GM19351 (cell line): ENCODE data around the gene VCAN.

Experiments used
- ATAC-seq: cut with Tn5 transposase; IDR thresholded peaks from one replicate; pipeline ENCODE4 v1.9.1; 2021; ENCODE audit warnings: mild to moderate bottlenecking, moderate library complexity; ENCODE audit not compliant: unreplicated experiment

The VCAN gene

DNA sequence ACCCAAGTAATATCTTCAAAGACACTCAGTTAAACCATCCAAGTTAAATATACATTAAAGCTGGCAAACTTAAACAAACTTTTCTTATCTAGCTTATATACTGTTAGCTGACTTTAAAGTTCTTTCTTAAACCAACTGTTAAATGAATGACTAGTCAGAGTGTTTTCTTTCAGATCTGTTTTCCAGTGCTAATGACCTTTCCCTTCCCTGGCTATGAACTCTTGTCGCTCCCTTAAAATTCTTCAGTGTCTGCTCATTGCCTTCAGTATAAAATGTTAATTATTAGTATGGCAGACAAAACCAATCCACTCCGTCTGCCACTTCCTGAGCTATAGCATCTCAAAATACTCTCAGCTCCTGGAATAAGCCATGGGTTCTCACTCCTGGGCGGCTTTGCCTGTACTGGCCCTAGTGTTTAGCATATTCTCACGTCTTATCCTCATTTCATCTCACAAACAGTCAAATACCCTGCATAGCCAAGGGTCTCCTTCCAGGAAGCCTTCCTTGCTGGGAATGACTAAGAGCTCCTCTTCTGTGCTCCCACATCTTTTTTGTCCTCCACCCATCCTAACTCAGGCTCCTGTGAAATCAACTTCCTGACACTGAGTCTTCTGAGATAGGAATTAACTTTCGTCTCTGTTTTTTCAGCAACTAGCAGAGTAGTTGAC is 87.7 kb downstream of the VCAN start:
- no peak for ATAC-seq

DNA sequence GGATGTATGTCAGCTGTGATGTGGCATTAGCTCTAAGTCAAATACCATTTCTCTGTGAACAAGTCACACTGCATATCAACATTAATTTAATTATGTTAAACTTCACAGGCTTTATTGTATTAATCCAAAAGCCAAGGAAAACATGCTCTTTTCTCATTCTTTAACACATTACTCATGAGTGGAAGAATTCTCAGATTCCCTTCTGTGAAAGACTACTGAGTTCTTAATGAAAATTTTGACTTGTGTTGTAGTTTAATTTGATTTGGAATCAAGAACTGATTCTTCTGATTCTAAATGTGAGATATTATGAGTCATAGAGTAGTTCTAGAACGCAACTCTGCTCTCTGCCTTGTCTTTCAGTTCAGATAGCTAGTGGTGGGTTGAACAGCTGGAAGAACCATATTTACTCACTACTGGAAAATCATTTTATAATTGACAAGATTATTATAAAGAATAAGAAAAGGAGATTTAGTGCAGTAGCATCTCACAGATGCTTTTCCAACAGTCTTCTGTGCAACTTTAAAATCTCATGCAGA is 90.6 kb downstream of the VCAN start:
- ATAC-seq = no peak

DNA sequence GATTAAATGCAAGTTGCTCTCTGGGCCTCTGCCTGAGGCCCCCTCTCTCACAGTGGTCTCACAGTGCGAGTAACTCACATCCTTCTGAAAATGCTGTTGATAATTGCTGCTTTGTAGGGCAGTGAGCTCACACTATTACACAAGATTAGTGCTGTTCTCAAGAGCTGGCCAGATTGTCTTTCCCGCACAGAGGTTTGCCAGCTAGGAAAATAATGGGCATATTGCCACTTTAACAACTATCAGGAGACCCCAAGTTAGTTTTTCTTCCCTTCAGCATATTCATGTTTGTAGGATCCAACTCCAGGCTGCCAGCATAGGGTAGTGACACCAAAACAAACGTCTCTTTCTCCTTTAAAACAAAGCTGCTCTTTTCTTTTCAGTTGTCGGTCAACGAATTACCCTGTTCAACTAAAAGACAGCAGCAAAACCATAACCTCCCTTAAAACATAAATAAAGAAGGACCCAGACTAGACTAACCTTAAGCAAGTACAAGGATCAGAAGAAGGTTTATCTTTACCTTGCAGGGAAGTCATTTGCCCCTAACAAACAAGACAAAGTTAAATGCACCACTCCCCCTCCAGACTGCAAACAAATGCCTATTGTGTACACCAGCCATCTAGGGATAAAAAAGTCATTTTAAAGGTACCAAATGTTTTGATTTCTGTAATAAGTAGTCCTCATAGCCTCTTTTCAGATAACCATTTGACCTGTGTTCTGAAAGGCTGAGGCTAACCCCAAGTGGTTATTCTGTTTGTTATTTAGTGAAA is 91.4 kb downstream of the VCAN start:
- ATAC-seq = no peak

DNA sequence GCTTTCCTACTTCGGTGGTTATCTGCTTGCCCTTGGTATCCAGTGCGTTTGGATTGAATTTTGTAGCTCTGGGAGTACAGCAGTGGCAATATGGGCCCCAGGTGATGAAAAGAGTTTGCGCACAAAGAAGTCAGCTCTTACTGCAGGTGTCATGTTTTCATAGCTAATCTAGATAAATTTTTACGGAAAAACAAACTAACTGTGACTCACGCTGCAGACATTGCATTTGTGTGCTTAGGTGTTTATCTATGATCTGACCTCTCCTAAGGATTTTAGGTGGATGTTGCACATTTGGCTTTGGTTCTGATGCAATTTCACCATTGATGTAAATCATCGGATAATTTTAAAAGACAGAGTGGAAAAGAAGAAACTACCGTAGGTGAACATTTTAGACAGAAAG is 92.1 kb downstream of the VCAN start:
- no peak for ATAC-seq

DNA sequence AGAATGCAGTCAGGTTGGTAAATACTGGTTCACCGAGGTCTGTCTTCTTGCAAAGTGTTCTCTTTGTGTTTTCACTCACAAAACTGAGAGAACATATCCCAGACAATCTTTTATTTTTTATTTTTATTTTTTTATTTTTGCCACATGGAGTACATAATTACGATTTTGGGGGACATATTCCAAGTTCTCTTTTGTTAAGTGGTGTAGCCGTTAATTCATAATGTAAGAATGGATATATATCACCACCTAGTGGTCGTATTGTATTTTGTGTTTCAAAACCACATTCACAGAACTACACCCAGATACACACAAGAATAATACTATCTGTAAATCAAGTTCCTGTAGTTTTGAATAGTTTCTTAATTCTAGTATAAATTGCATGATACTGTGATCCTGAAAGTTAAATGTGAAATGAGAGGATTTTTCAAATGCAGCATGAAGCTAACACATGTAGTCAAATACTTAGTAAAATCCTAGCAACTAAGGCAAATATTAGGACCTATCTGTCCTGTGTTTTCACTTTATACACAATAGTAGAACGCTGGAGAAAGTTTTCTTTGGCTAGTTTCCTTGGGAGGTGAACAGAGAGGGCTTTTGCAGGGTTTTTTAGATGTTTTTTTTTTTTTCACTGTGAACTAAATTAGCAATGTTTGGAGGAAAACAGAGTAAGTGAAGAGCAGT is 92.7 kb downstream of the VCAN start:
- ATAC-seq = peak; percentile 89

DNA sequence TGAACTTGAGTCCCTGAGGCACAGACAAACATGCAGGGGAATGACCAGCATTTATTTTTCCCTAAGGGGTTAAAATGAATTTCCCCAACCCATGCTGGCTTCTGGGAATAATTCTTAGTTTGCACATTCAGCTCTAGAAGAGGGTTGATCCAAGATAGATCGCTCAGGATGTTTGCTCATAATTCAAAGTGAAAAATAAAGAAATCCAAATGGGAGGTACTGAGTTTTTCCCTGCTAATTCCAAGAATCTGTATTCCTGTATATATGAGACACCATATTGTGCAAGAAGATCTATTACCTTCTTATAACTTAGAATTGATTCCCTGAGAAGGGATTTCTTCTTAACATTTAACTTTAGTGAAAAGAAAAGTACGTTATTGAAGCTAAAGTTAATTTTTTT is 96.2 kb downstream of the VCAN start:
- no peak for ATAC-seq

DNA sequence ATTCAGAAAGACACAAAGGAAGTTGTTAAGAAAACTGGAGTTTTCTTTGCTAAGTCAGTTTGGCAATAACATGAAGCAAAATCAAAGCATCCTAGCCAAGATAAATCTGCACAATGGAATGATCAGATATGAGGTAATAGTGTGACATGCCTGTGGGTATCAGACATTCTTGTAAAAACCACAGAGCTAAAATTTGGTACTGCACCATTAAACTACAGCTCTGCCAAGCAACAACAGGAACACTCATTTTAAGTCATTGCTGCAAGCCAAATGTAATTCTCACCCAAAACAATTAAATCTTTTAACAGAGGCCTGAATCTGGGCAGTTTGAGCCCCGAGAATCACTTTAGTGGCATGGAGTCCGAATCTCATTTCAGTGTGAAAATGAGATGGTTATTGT is 96.6 kb downstream of the VCAN start:
- no peak for ATAC-seq

DNA sequence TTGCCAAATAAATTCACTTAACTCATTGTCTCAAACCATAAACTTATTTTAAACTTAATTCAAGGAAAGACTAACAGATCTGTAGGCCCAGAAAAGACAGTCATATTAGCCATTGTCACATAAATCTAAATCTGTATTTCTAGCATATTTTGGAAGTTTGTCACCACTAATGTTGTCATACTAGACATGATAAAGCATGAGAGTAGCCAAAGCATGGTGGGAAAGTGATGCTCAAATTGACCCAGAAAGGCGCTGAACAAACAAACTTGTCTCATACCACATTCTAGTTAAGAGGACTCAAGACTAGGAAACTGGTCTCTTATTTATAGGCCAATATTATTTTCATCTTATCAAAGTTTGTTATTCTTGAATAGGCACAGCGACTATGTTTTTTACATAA is 99.4 kb downstream of the VCAN start:
- ATAC-seq = no peak

DNA sequence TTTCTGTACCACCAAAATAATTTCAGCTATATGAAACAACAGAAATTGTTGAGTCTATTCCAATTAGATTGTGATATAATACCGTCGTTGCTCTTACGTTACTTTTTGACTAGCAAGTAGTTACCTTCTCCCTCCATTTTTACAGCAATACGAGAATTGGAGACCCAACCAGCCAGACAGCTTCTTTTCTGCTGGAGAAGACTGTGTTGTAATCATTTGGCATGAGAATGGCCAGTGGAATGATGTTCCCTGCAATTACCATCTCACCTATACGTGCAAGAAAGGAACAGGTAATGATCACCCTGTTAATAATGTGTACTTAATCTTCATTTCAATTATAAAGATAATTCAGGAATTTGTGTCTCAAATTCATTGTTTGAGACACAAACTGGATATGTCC is 100.7 kb downstream of the VCAN start:
- ATAC-seq = no peak

DNA sequence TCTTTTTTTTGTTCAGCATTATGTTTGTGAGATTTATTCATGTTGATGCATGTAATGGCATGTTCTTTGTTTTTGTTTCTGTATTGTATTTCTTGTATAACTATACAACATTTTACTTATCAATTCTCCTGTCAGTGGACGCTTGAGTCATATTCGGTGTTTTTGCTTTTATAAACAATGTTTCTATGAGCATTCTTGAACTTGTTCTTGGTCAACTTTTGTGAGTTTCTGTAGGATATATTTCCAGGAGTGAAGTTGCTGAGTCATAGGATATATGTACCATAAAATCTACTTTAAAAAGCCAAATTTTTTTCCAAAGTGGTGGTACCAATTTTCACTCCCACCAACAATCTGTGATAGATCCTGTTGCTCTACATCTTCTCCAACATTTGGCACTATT is 104.8 kb downstream of the VCAN start:
- ATAC-seq = no peak

DNA sequence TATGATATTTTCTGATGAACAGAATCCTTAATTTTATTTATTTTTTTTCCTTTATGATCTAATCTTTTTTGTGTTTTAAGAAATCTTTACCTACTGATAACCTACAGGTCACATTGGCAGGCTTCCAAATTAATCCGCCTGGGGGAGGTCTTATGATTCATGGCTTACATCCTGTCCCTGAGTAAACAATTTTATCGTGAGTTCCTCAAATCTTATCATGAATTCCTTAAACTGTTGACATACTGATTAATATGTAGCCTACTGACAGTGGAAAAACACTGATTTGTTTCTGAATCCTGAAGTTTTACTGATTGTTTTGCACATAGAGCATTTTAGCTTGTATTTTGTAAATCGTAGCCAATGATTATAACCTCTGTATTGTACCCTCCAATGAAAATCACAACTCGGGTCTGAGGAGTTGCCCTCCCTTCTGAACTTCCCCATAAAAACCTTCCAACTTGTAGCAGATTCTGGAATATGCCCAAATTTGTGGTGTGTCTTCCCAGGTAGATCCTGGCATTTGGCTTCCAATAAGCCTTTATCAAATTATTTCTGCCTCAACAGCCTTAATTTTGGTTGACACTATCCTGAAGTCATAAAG is 105.6 kb downstream of the VCAN start:
- no peak for ATAC-seq

DNA sequence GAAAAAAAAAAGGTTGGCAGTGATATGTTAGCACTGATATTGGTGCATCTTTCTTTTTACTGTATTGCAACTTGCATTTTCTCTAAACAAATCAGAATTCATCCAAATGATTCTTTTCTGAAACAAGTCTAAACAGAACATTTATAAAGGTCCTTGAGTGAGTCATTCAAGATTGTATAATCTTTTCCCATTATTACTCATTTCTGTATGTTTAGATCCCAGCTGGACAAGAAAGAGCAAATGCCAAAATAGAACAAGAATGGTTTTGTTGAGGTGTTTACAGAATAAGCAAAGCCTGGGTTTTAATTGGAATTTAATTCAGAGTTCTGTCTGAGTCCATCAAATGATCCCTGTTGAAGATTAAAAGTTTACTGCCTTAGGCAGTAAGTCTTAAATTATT is 112.3 kb downstream of the VCAN start:
- no peak for ATAC-seq

DNA sequence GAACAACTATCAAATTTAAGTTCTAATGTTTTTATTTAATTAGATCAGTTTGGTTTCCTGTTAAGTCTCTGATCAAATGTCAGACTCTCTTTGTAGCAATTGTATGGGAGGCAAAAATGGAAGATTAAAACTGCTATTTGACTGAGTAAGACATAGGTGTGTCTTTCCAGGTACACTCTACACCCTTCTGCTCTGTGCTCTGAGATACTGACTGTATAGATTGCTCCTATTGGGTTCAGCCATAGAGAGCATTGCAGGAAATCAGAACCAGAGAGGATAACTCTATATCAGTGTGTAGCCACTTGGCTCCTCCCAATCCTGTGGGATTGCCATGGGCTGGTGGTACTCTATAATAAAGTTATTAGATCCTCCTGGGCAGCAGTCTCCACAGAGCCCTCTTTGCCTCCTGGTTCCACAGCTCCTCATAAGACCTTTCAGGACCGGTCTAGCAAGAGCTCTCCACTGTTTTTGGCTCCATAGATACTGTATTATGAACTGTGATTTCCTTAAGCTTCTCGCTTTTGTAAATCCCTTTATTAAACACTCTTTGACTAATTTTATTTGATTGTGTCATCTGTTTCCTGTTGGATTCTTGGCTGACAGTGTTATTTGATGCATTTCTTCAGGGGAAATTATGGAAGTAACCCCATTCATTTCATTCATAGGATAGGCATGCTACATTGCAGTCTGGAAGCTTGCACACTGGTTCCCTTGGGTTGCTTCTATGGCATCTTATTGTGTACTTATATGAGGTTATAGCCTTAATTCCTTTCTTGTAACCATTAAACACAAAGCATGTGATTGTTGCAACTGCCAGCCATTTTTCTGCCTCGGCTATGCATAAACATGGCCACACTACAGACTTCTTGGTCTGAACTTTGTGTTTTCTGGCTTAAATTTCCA is 115.6 kb downstream of the VCAN start:
- no peak for ATAC-seq

DNA sequence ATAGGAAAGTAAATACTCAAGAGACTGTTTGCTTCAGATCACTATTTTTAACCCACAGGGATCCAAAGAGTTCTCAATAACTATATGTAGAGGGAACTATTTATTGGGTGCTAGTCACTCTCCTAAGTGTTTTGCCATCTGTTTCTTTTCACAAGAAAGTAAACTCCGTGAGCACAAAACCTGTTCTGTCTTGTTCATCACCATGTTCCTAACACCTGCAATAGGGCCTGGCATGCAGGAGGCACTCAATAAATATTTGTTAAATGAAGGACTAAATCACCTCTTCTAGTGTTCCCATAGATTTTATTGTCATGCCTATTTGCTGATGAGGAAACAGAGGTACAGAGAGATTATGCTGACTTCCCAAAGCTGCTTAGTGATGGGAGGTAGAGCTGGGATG is 118.2 kb downstream of the VCAN start:
- no peak for ATAC-seq

DNA sequence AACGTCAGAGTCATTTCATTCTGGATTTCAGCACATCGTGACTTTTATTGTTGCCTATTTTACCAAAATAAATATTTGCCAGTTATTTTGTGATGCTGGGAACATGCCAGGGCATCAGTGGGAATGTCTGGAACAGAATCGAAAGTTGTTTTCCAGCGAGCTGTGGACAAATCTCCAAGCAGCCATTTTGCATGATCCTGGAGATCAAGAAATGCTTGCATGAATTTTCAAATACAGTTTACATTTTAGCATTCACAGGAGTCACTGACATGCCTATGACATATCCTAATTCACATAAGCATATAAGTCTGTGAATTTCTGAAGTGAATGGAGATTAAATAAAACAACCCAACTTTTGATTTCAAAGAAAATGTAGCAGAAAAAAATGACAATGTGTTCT is 119.4 kb downstream of the VCAN start:
- no peak for ATAC-seq

DNA sequence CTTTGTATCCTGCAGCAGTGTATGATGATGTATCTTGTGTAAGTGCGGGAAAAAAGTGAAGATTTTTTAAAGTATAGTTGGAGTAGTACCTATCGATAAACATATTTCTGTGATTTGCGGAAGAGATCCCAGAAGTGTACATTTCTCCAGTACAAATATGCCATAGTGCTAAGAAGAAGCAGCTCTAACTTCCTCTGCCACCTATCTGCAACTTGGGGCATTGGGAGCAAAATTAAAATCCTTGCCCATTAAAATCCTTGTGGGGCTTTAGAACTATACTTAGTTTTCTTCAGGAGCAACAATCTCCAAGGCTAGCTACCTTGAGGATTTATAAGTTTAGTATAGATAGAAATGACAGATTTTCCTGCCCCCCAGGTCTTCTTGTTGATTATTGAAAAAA is 123.7 kb downstream of the VCAN start:
- ATAC-seq = no peak

DNA sequence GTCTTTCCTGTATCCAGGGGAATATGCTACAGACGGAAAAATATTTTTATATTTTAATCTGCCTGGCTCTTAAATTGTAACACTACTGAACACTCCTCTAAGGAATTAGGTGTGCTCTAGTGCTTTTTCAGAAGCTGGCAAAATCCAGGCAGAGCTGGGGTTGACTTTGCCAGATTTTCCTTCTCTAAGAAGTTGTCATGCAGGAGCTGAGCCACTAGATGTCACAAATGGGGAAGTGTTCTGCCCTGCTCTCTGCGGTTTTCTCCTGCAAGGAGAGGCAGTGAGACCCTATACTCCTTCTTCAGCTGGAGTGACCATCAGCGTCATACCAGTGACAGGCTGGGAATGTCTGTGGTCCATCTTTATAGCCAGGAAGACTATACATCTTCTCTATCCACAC is 136.6 kb downstream of the VCAN start:
- peak; percentile 77 for ATAC-seq

DNA sequence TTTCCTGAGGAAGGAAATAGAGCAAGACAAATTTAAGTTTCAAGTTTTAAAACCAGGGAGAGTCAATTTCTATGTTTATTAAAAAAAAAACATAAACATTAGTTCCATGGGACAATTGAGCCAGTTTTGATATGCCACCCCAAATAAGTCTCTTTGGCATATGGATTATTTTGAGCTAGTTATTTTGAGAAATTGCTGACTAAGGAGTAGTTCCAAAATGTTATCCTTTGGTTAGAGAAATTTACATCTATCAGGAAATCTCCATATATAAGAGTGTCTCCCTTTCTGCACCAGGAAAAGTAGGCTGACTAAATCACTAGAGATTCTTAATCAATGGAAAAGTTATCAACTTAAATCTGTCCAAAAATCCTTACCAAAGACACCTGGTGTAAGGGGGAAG is 143.3 kb downstream of the VCAN start:
- ATAC-seq = no peak

DNA sequence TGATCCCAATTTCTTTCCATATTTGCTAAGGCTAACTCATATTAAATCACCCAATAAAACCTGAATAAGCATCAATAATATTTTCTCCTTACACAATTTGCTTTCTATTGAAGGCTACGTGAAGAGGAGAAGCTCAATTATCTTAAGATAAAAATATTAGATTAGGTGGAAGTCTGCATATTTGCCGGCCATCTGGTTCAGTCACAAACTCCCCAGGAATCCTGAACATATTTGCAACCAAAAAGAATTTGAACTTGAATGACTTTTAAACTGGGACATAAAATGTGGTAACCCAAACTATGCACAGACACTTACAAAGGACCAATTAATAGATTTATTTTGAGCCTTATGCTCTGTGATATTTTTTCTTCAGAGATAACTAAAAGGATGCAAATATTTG is 156.8 kb downstream of the VCAN start:
- no peak for ATAC-seq
